LNCAP (cell line): ENCODE measurements around the gene PHF19.

ENCODE experiments used
- CTCF ChIP-seq: fragments of 450-650 bp; IDR thresholded peaks from 2 replicates; pipeline ENCODE4 v1.5.1; 2017; ENCODE audit warnings: mild to moderate bottlenecking

The PHF19 gene

GRCh38 chr9:120852240-120853010 lies 24.6 kb downstream of the PHF19 start:
- TF ChIP-seq CTCF = no peak

GRCh38 chr9:120851449-120851848 lies 25.5 kb downstream of the PHF19 start:
- TF ChIP-seq CTCF = no peak

GRCh38 chr9:120850315-120850714 lies 26.7 kb downstream of the PHF19 start:
- TF ChIP-seq CTCF = no peak

GRCh38 chr9:120846906-120847305 lies 30.1 kb downstream of the PHF19 start:
- no peak for TF ChIP-seq CTCF

GRCh38 chr9:120846251-120846889 lies 30.6 kb downstream of the PHF19 start:
- TF ChIP-seq CTCF = no peak

GRCh38 chr9:120845255-120845654 lies 31.7 kb downstream of the PHF19 start:
- TF ChIP-seq CTCF = no peak

GRCh38 chr9:120842685-120843485 lies 34.1 kb downstream of the PHF19 start, which contains the start of gene PSMD5:
TSS of gene PSMD5 (minus strand) at chr9:120842922. CDS start at chr9:120842909, 13 bp downstream.
- TF ChIP-seq CTCF = no peak
